Keratinocyte (primary cell): Measurements from ENCODE around the gene ING5. TPM values are rescaled to one million over a fixed set of nuclear protein-coding genes. Genes with fewer than 3 reads are reported as not detected.

Experiments
- DNase-seq: peaks from one replicate; pipeline ENCODE4 v3.0.0-alpha.2; 2011; ENCODE audit warnings: low read depth, missing footprints, low spot score
- FAIRE-seq: peaks from 2 replicates; lab custom pipeline; 2011; peaks lifted over from hg19 to GRCh38; lab: Jason Lieb, UNC
- H2AFZ ChIP-seq: 2 replicates; pipeline ENCODE4 v1.6.0; 2012; ENCODE audit warnings: low read length, control low read depth, inconsistent platforms; ENCODE audit not compliant: control insufficient read depth
- H3K27ac ChIP-seq: 2 replicates; pipeline ENCODE4 v1.5.1; 2011; ENCODE audit warnings: low read length; ENCODE audit not compliant: control insufficient read depth, insufficient read depth
- H3K27me3 ChIP-seq: 3 replicates; pipeline ENCODE4 v1.6.0; 2011; ENCODE audit warnings: low read length; ENCODE audit not compliant: control insufficient read depth, insufficient read depth; ENCODE audit errors: extremely low read depth
- H3K36me3 ChIP-seq, 2 experiments: 2 replicates in 1 of 2; 3 replicates in 1 of 2; pipeline ENCODE4 v1.5.1; 2011; ENCODE audit warnings: low read length in 2 of 2, mild to moderate bottlenecking in 1 of 2; ENCODE audit not compliant: control insufficient read depth in 2 of 2, insufficient read depth in 2 of 2; ENCODE audit errors: extremely low read depth in 1 of 2
- H3K4me1 ChIP-seq: 3 replicates; pipeline ENCODE4 v1.5.1; 2011; ENCODE audit warnings: low read length; ENCODE audit not compliant: control insufficient read depth, insufficient read depth; ENCODE audit errors: extremely low read depth
- H3K4me2 ChIP-seq: 3 replicates; pipeline ENCODE4 v1.6.0; 2011; ENCODE audit warnings: low read depth, low read length; ENCODE audit not compliant: control insufficient read depth, insufficient read depth; ENCODE audit errors: extremely low read depth
- H3K4me3 ChIP-seq, 3 experiments: fragments of 200-600 bp in 1 of 3; sonication (generic) in 1 of 3; 2 replicates in 2 of 3; 3 replicates in 1 of 3; pipeline ENCODE4 v1.5.1; 2011 to 2016; ENCODE audit warnings: low read length in 3 of 3, mild to moderate bottlenecking in 3 of 3, control low read depth in 2 of 3, inconsistent platforms in 1 of 3, low read depth in 1 of 3, mixed read lengths in 1 of 3, mixed run types in 1 of 3, moderate library complexity in 1 of 3; ENCODE audit not compliant: control insufficient read depth in 2 of 3, insufficient read depth in 2 of 3; ENCODE audit errors: extremely low read depth in 1 of 3
- H3K79me2 ChIP-seq: 2 replicates; pipeline ENCODE4 v1.6.0; 2012; ENCODE audit warnings: low read length; ENCODE audit not compliant: control insufficient read depth, insufficient read depth
- H3K9ac ChIP-seq: 3 replicates; pipeline ENCODE4 v1.6.0; 2011; ENCODE audit warnings: low read length; ENCODE audit not compliant: control insufficient read depth, insufficient read depth; ENCODE audit errors: extremely low read depth
- H3K9me1 ChIP-seq: 3 replicates; pipeline ENCODE4 v1.6.0; 2011; ENCODE audit warnings: low read length; ENCODE audit not compliant: control insufficient read depth, insufficient read depth; ENCODE audit errors: extremely low read depth
- H3K9me3 ChIP-seq: 2 replicates; pipeline ENCODE4 v1.5.1; 2012; ENCODE audit warnings: low read depth, low read length; ENCODE audit not compliant: control insufficient read depth
- H4K20me1 ChIP-seq: 3 replicates; pipeline ENCODE4 v1.6.0; 2011; ENCODE audit warnings: low read length; ENCODE audit not compliant: control insufficient read depth, insufficient read depth; ENCODE audit errors: extremely low read depth
- EZH2 ChIP-seq: IDR thresholded peaks from one replicate; pipeline ENCODE4 v1.6.1; 2012; ENCODE audit warnings: inconsistent platforms, mild to moderate bottlenecking, low read length, moderate library complexity
- dilution Hi-C: fragments of 300-500 bp; cut with MboI; formaldehyde crosslinking; loops from one replicate; pipeline ENCODE4 v1.7.0; 2020; ENCODE audit warnings: low sequenced_read_pairs; ENCODE audit not compliant: extremely low pct_ligation_motif_present
- polyA plus RNA-seq, 5 experiments: library from polyadenylated mRNA; depleted of rRNA in 3 of 5; stranded (reverse) in 3 of 5; stranded (forward) in 1 of 5; unstranded in 1 of 5; fragments of >200 nt; gene quantifications; 1 replicate in 1 of 5; 2 replicates in 3 of 5; 3 replicates in 1 of 5; pipeline versions ENCODE4 v1.2.1 to v1.2.3, GENCODE V29; 2011 to 2012; ENCODE audit warnings: missing spikeins in 2 of 5, low read depth in 1 of 5, low replicate concordance in 1 of 5
- TF ChIP-seq, protein P1 (sequence below), 3 experiments: IDR thresholded peaks in 1 of 3; conservative IDR thresholded peaks in 1 of 3; optimal IDR thresholded peaks in 1 of 3; 2 replicates in 2 of 3; 3 replicates in 1 of 3; pipeline versions ENCODE3 to v1.5.1; 2011; ENCODE audit warnings: low read length in 3 of 3, mild to moderate bottlenecking in 3 of 3, moderate library complexity in 2 of 3, control low read depth in 1 of 3, inconsistent platforms in 1 of 3; ENCODE audit not compliant: insufficient read depth in 2 of 3; ENCODE audit errors: extremely low read depth in 1 of 3

The ING5 gene
- polyA plus RNA-seq, 1 donor (not counting 4 experiments of a cell fraction or from before 2014, with no cell fraction given), result 19.1 TPM

DNA sequence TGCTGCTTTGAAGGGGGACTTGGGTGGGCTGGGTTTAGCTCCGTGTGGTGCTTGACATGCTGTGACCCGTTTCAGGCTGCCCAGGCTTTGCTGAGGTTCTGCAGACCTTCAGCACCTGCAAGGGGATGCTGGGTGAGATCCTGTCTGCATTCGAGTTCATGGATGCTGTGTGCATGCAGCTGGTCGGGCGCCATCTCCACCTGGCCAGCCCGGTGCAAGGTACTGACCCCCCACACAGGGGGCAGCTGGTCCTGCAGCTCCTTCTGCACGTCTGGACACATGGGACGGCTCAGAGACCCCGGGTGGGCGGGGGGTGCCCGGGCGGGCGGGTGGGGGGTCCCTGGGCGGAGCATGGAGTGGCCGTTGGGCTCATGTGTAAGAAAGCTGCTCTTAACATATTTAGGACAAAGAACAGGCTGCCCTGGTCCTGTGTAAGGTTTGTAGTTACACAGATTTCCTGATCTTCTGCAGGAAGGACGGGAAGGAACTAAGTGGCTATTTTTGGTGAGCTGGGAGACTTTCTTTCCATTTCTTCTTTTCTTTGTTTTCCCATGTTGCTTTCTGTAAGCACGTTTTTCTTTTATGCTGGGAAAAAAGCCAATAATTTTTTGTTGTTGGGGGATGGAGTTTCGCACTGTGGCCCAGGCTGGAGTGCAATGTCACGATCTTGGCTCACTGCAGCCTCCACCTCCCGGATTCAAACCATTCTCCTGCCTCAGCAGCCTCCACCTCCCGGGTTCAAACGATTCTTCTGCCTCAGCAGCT is 48.4 kb downstream of the ING5 start:
- no peaks in the 10 kb centered on the region for H3K9me1 ChIP-seq
- dilution Hi-C loops, result no loop called here
- no peak for DNase-seq
- no peaks in the 10 kb centered on the region for H3K9me3 ChIP-seq
- no peaks in the 10 kb centered on the region for H4K20me1 ChIP-seq
- no peak overlapping the region for H3K4me3 ChIP-seq
- H3K9ac ChIP-seq, result no peak overlapping the region
- FAIRE-seq, result no peak
- TF ChIP-seq, protein P1, sequence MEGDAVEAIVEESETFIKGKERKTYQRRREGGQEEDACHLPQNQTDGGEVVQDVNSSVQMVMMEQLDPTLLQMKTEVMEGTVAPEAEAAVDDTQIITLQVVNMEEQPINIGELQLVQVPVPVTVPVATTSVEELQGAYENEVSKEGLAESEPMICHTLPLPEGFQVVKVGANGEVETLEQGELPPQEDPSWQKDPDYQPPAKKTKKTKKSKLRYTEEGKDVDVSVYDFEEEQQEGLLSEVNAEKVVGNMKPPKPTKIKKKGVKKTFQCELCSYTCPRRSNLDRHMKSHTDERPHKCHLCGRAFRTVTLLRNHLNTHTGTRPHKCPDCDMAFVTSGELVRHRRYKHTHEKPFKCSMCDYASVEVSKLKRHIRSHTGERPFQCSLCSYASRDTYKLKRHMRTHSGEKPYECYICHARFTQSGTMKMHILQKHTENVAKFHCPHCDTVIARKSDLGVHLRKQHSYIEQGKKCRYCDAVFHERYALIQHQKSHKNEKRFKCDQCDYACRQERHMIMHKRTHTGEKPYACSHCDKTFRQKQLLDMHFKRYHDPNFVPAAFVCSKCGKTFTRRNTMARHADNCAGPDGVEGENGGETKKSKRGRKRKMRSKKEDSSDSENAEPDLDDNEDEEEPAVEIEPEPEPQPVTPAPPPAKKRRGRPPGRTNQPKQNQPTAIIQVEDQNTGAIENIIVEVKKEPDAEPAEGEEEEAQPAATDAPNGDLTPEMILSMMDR (optimal IDR thresholded peaks at IDR 0.05 in 1 of 3, IDR thresholded peaks at IDR 0.05 in 1 of 3, conservative IDR thresholded peaks at IDR 0.05 in 1 of 3; ENCODE audit: extremely low read depth in 1 of 3, insufficient read depth in 2 of 3, low read length in 3 of 3), result no peak
- TF ChIP-seq EZH2, result no peak
- H3K4me1 ChIP-seq, result no peaks in the 10 kb centered on the region
- no peaks in the 10 kb centered on the region for H3K79me2 ChIP-seq
- peaks cover 0 to 13% of the 10 kb centered on the region in 2 experiments for H3K36me3 ChIP-seq
- H3K27me3 ChIP-seq, result no peaks in the 10 kb centered on the region
- H3K27ac ChIP-seq, result no peak overlapping the region
- no peak overlapping the region for H3K4me2 ChIP-seq
- H2AFZ ChIP-seq, result no peak overlapping the region

DNA sequence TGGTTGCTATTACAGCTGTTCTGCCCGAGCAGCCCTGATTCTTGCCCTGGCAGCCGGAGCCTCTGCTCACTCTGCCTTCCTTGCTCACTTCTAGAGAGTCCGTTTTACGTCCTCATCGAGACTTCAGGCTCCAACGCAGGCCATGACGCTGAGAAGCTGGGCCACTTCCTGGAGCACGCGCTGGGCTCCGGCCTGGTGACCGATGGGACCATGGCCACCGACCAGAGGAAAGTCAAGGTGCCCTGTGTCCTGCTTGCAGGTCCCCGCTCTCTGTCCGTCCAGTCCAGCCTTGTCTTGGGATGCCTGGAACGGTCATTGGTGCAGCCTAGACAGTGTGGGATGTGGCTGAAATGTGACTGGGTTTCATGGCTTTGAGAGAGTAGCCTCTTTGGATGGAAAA is 49.3 kb downstream of the ING5 start:
- Histone ChIP-seq H4K20me1 (no peaks in the 10 kb centered on the region), H3K9ac (no peak overlapping the region), H3K4me1 (no peaks in the 10 kb centered on the region), H3K4me3 (no peak overlapping the region), H3K9me1 (no peaks in the 10 kb centered on the region), H3K27ac (no peak overlapping the region), H3K79me2 (no peaks in the 10 kb centered on the region), H3K4me2 (no peak overlapping the region), H3K9me3 (no peaks in the 10 kb centered on the region), H3K27me3 (no peaks in the 10 kb centered on the region), H2AFZ (no peak overlapping the region), H3K36me3 (peaks cover 0 to 12% of the 10 kb centered on the region in 2 experiments)
- FAIRE-seq (no peak), DNase-seq (no peak)
- no peak for TF ChIP-seq EZH2
- TF ChIP-seq, protein P1 (optimal IDR thresholded peaks at IDR 0.05 in 1 of 3, IDR thresholded peaks at IDR 0.05 in 1 of 3, conservative IDR thresholded peaks at IDR 0.05 in 1 of 3; ENCODE audit: extremely low read depth in 1 of 3, insufficient read depth in 2 of 3, low read length in 3 of 3), result no peak
- dilution Hi-C loops, result no loop called here
